HCT116 (cell line): ENCODE measurements around the gene CRIP2. TPM values are rescaled to one million over a fixed set of nuclear protein-coding genes. Genes with fewer than 3 reads are reported as not detected.
A peak's percentile ranks its signal among the peaks of the same experiment; 100 is the strongest.

Experiments
- ATAC-seq: fragments of 200-7000 bp; cut with Tn5 transposase; 2 replicates; pipeline ENCODE4 v1.9.1; 2020; ENCODE audit warnings: mild to moderate bottlenecking, moderate library complexity
- BruUV-seq: library from RNA; stranded (reverse); fragments of 400-500 nt; replicated peaks from 2 replicates; lab custom pipeline; 2021; lab: Mats Ljungman, UMichigan
- CTCF ChIA-PET: fragments of 300-600 bp; sonication (Branson Sonifier 250); formaldehyde crosslinking; loops from one replicate; lab custom pipeline; 2021; ENCODE audit warnings: antibody characterized with exemption; lab: Charles Lee
- POLR2A ChIA-PET: fragments of 300-600, 350-600 bp; sonication (Branson Sonifier 250); formaldehyde crosslinking; loops from one replicate; lab custom pipeline; 2021; ENCODE audit warnings: antibody characterized with exemption; lab: Charles Lee
- RAD21 ChIA-PET, 2 experiments: fragments of 300-600 bp; sonication (Branson Sonifier 250); formaldehyde crosslinking; loops; one replicate each; lab custom pipeline; 2023; ENCODE audit warnings: low total read pairs in 2 of 2; ENCODE audit not compliant: uncharacterized antibody in 2 of 2, unreplicated experiment in 2 of 2, low non-redundant PET in 1 of 2; lab: Charles Lee
- DNase-seq: peaks from one replicate; pipeline ENCODE4 v3.0.0-alpha.2; 2010; ENCODE audit warnings: low read depth, low spot score
- H2AFZ ChIP-seq: fragments of 200-600 bp; shearing (Covaris generic), sonication (generic); 2 replicates; pipeline ENCODE4 v1.6.1; 2017; ENCODE audit warnings: low read depth, mixed run types, mixed read lengths, antibody characterized with exemption, low read length; ENCODE audit not compliant: poor library complexity, severe bottlenecking
- H3K27ac ChIP-seq: 2 replicates; pipeline ENCODE4 v1.5.1; 2012; ENCODE audit warnings: low read depth, low read length
- H3K27me3 ChIP-seq: fragments of 200-600 bp; sonication (generic); 2 replicates; pipeline ENCODE4 v1.6.1; 2016; ENCODE audit warnings: mixed run types, low read length, mixed read lengths; ENCODE audit not compliant: insufficient read depth
- H3K36me3 ChIP-seq, 2 experiments: fragments of 200-500 bp in 1 of 2; fragments of 200-600 bp in 1 of 2; sonication (Bioruptor generic) in 1 of 2; sonication (generic) in 1 of 2; 2 replicates each; pipeline versions ENCODE4 v1.5.1 to v1.6.1; 2014 to 2016; ENCODE audit warnings: low read length in 2 of 2, inconsistent platforms in 1 of 2, mixed read lengths in 1 of 2, mixed run types in 1 of 2; ENCODE audit not compliant: insufficient read depth in 2 of 2, control insufficient read depth in 1 of 2
- H3K4me1 ChIP-seq, 2 experiments: fragments of 200-600 bp in 1 of 2; sonication (generic) in 1 of 2; 2 replicates each; pipeline versions ENCODE4 v1.5.1 to v1.6.1; 2012 to 2017; ENCODE audit warnings: low read length in 2 of 2, inconsistent platforms in 1 of 2, mild to moderate bottlenecking in 1 of 2, mixed read lengths in 1 of 2, mixed run types in 1 of 2, moderate library complexity in 1 of 2; ENCODE audit not compliant: insufficient read depth in 2 of 2, control insufficient read depth in 1 of 2
- H3K4me2 ChIP-seq: fragments of 200-600 bp; sonication (generic); 2 replicates; pipeline ENCODE4 v1.6.1; 2017; ENCODE audit warnings: mixed run types, low read length, mixed read lengths
- H3K4me3 ChIP-seq, 2 experiments: fragments of 200-600 bp in 1 of 2; sonication (generic) in 1 of 2; replicated peaks in 1 of 2; 2 replicates each; pipeline ENCODE4 v1.5.1; 2011 to 2016; ENCODE audit warnings: low read length in 2 of 2, control low read depth in 1 of 2, low read depth in 1 of 2, mild to moderate bottlenecking in 1 of 2, mixed read lengths in 1 of 2, mixed run types in 1 of 2
- H3K79me2 ChIP-seq: fragments of 200-600 bp; sonication (generic); 2 replicates; pipeline ENCODE4 v1.6.1; 2017; ENCODE audit warnings: mild to moderate bottlenecking, mixed run types, low read length, moderate library complexity, mixed read lengths; ENCODE audit not compliant: insufficient read depth
- H3K9ac ChIP-seq: fragments of 200-600 bp; sonication (generic); 2 replicates; pipeline ENCODE4 v1.6.1; 2016; ENCODE audit warnings: low read length, mixed read lengths
- H3K9me2 ChIP-seq: fragments of 200-600 bp; sonication (generic), shearing (Covaris generic); 2 replicates; pipeline ENCODE4 v1.6.1; 2017; ENCODE audit warnings: mixed run types, mild to moderate bottlenecking, moderate library complexity; ENCODE audit not compliant: insufficient read depth
- H3K9me3 ChIP-seq, 2 experiments: fragments of 200-500 bp in 1 of 2; fragments of 200-600 bp in 1 of 2; sonication (Bioruptor generic) in 1 of 2; sonication (generic) in 1 of 2; 2 replicates each; pipeline ENCODE4 v1.6.1; 2014 to 2017; ENCODE audit warnings: low read length in 2 of 2, mixed read lengths in 2 of 2, inconsistent platforms in 1 of 2, low read depth in 1 of 2, mild to moderate bottlenecking in 1 of 2, mixed run types in 1 of 2, moderate library complexity in 1 of 2; ENCODE audit not compliant: control insufficient read depth in 1 of 2, insufficient read depth in 1 of 2
- H4K20me1 ChIP-seq: fragments of 200-600 bp; sonication (generic), shearing (Covaris generic); 2 replicates; pipeline ENCODE4 v1.6.1; 2017; ENCODE audit warnings: mixed run types, mild to moderate bottlenecking, moderate library complexity; ENCODE audit not compliant: insufficient read depth
- ATF3 ChIP-seq: IDR thresholded peaks from 2 replicates; pipeline ENCODE4 v1.6.1; 2012
- CBX3 ChIP-seq: IDR thresholded peaks from 2 replicates; pipeline ENCODE4 v1.6.1; 2012; ENCODE audit warnings: low read depth
- CEBPB ChIP-seq: IDR thresholded peaks from 2 replicates; pipeline ENCODE4 v1.6.1; 2012; ENCODE audit warnings: low read depth
- EGR1 ChIP-seq: IDR thresholded peaks from 2 replicates; pipeline ENCODE4 v1.6.1; 2012; ENCODE audit warnings: low read depth
- FOSL1 ChIP-seq: IDR thresholded peaks from 2 replicates; pipeline ENCODE4 v1.6.1; 2012; ENCODE audit warnings: low read depth
- POLR2A ChIP-seq: IDR thresholded peaks from 2 replicates; pipeline ENCODE4 v1.7.0; 2011; ENCODE audit warnings: borderline replicate concordance; ENCODE audit not compliant: insufficient read depth, insufficient read length; ENCODE audit errors: extremely low read depth
- ZBTB33 ChIP-seq: IDR thresholded peaks from 2 replicates; pipeline ENCODE4 v1.6.1; 2011; ENCODE audit warnings: mild to moderate bottlenecking, low read length, moderate library complexity; ENCODE audit not compliant: insufficient replicate concordance; ENCODE audit errors: extremely low read depth
- ZFX ChIP-seq: fragments of 450-650 bp; IDR thresholded peaks from 2 replicates; pipeline ENCODE4 v1.6.1; 2017
- intact Hi-C: fragments of 100-400 bp; cut with micrococcal nuclease; formaldehyde crosslinking; loops from 2 replicates; pipeline ENCODE4 v1.10.0; 2022
- total RNA-seq: library from RNA; stranded (reverse); gene quantifications from one replicate; pipeline ENCODE4 v1.2.1, GENCODE V29; 2021; ENCODE audit not compliant: unreplicated experiment

The CRIP2 gene
- total RNA-seq, 1 experiment from 2014 or later = 31.1 TPM

GRCh38 chr14:105499256-105500035 lies 24.8 kb downstream of the CRIP2 start:
- intact Hi-C loops = no loop called here
- ATAC-seq (peak; percentile 25), DNase-seq (no peak)
- Histone ChIP-seq H3K36me3 (no peaks in the 10 kb centered on the region), H3K79me2 (no peaks in the 10 kb centered on the region), H4K20me1 (no peaks in the 10 kb centered on the region), H3K9me2 (no peaks in the 10 kb centered on the region), H3K4me2 (no peak overlapping the region), H3K27me3 (no peaks in the 10 kb centered on the region), H2AFZ (no peak overlapping the region), H3K9ac (no peak overlapping the region), H3K9me3 (no peaks in the 10 kb centered on the region), H3K4me1 (no peaks in the 10 kb centered on the region), H3K4me3 (no peak overlapping the region), H3K27ac (no peak overlapping the region)
- no peak for TF ChIP-seq CBX3
- TF ChIP-seq CEBPB = no peak
- TF ChIP-seq ZFX = no peak
- TF ChIP-seq ATF3 = no peak
- no peak for TF ChIP-seq POLR2A
- no peak for TF ChIP-seq EGR1
- TF ChIP-seq FOSL1 = no peak
- TF ChIP-seq ZBTB33 = no peak
- ChIA-PET CTCF (no interaction called here), POLR2A (no interaction called here), RAD21 (no interaction called here)
- BruUV-seq = no TSS peak
